Lung (tissue), 12 donors: ENCODE data around the gene U2SURP. TPM values are rescaled to one million over a fixed set of nuclear protein-coding genes. Genes with fewer than 3 reads are reported as not detected.

Experiments used
- ATAC-seq: fragments of 200-7000 bp; cut with Tn5 transposase; one replicate; pipeline ENCODE4 v1.9.1; 2020; ENCODE audit warnings: moderate number of reproducible peaks; ENCODE audit not compliant: insufficient read depth, low FRiP score
- DNase-seq, 3 donors: peaks; one replicate each; pipeline ENCODE4 v3.0.0-alpha.2; 2013 to 2017
- H3K27ac ChIP-seq, 2 donors: one replicate each; pipeline ENCODE4 v1.5.1; 2013; ENCODE audit warnings: mild to moderate bottlenecking in 2 of 2, moderate library complexity in 2 of 2, control low read depth in 1 of 2, inconsistent platforms in 1 of 2, low read depth in 1 of 2, low read length in 1 of 2
- H3K27me3 ChIP-seq, 3 donors: one replicate each; pipeline ENCODE4 v1.5.1; 2013; ENCODE audit warnings: low read length in 2 of 3; ENCODE audit not compliant: control insufficient read depth in 3 of 3, insufficient read depth in 3 of 3
- H3K36me3 ChIP-seq, 4 donors: one replicate each; pipeline ENCODE4 v1.5.1; 2013; ENCODE audit warnings: low read length in 4 of 4, mild to moderate bottlenecking in 1 of 4, moderate library complexity in 1 of 4; ENCODE audit not compliant: control insufficient read depth in 4 of 4, insufficient read depth in 4 of 4
- H3K4me1 ChIP-seq, 5 donors: one replicate each; pipeline ENCODE4 v1.5.1; 2013; ENCODE audit warnings: low read length in 5 of 5, mild to moderate bottlenecking in 2 of 5, moderate library complexity in 1 of 5; ENCODE audit not compliant: control insufficient read depth in 5 of 5, insufficient read depth in 5 of 5
- H3K4me3 ChIP-seq: one replicate; pipeline ENCODE4 v1.5.1; 2013; ENCODE audit warnings: mild to moderate bottlenecking, control low read depth, moderate library complexity
- H3K9ac ChIP-seq, 2 donors: one replicate each; pipeline ENCODE4 v1.5.1; 2013; ENCODE audit warnings: low read length in 2 of 2, control low read depth in 1 of 2; ENCODE audit not compliant: insufficient read depth in 1 of 2
- H3K9me3 ChIP-seq, 4 donors: one replicate each; pipeline ENCODE4 v1.5.1; 2013; ENCODE audit warnings: low read length in 3 of 4, mild to moderate bottlenecking in 1 of 4, moderate library complexity in 1 of 4; ENCODE audit not compliant: control insufficient read depth in 4 of 4, insufficient read depth in 3 of 4
- CTCF ChIP-seq: IDR thresholded peaks from 2 replicates; pipeline ENCODE4 v1.5.1; 2012; ENCODE audit warnings: mild to moderate bottlenecking; ENCODE audit errors: control extremely low read depth, extremely low read depth
- whole genome bisulfite sequencing, 2 donors: extraction: QIAGEN DNeasy Blood & Tissue Kit; methylation state at CpG; one replicate each; pipeline ENCODE4 v1.1.7; 2013; 5-methylcytosine and 5-hydroxymethylcytosine counted together
- polyA plus RNA-seq, 2 donors: library from polyadenylated mRNA; stranded (reverse); fragments of 200-250 nt; gene quantifications; one replicate each; pipeline ENCODE4 v1.2.1, GENCODE V29; 2013
- total RNA-seq, 2 donors: library from RNA; depleted of rRNA in 1 of 2; stranded (reverse); fragments of >200 nt in 1 of 2; gene quantifications; one replicate each; pipeline ENCODE4 v1.2.1, GENCODE V29; 2014 to 2021
- donor health status: control.
- donor health status: control.
- donor health status: Bipolar disorder and iron deficiency.
- donor health status: healthy.
- donor health status: DM: yes; HTN: yes; CAD: no.

The U2SURP gene
- total and polyA plus RNA-seq, 4 donors, result 25.7 to 167 (median 46.2) TPM

- no peak for DNase-seq
- H3K27me3 ChIP-seq, result peaks cover 4 to 37% (median 25%) of the 10 kb centered on the region in 3 donors
These were observed 39.2 kb upstream of the U2SURP start for GRCh38 chr3:142962175-142962519.

GRCh38 chr3:142962520-142963233 is 38.7 kb upstream of the U2SURP start:
- no peak overlapping the region for H3K4me3 ChIP-seq
- H3K27ac ChIP-seq, result peak overlapping the region in 1 of 2 donors; percentile 87
- WGBS, 2 donors, result 56 to 58% methylated on average over 63 of the region's 63 CpGs
- peaks cover 0 to 9% (median 0%) of the 10 kb centered on the region in 5 donors for H3K4me1 ChIP-seq
- no peaks in the 10 kb centered on the region for H3K36me3 ChIP-seq
- H3K9me3 ChIP-seq, result peaks cover 0 to 8% (median 0%) of the 10 kb centered on the region in 4 donors
- peak in 1 of 3 donors; percentile 13 for DNase-seq
- no peak overlapping the region for H3K9ac ChIP-seq
- peaks cover 4 to 37% (median 25%) of the 10 kb centered on the region in 3 donors for H3K27me3 ChIP-seq
- ATAC-seq, result no peak
- TF ChIP-seq CTCF, result no peak

More at GRCh38 chr3:142962175-142962519, 39.2 kb upstream of the U2SURP start:
- Histone ChIP-seq H3K36me3 (no peaks in the 10 kb centered on the region), H3K4me3 (no peak overlapping the region), H3K27ac (no peak overlapping the region), H3K9ac (no peak overlapping the region), H3K9me3 (peaks cover 0 to 8% (median 0%) of the 10 kb centered on the region in 4 donors), H3K4me1 (peaks cover 0 to 9% (median 0%) of the 10 kb centered on the region in 5 donors)
- no peak for ATAC-seq
- WGBS, 2 donors, result 97% methylated on average over 19 of the region's 19 CpGs
- TF ChIP-seq CTCF, result no peak

- H3K4me1 ChIP-seq, result peaks cover 0 to 9% (median 0%) of the 10 kb centered on the region in 5 donors
- H3K9me3 ChIP-seq, result peaks cover 0 to 8% (median 0%) of the 10 kb centered on the region in 4 donors
- H3K4me3 ChIP-seq, result peak overlapping the region; percentile 48
- WGBS, 2 donors, result 0 to 1% methylated on average over 33 to 35 of the region's 35 CpGs
- no peaks in the 10 kb centered on the region for H3K36me3 ChIP-seq
- no peak for TF ChIP-seq CTCF
- DNase-seq (no peak), ATAC-seq (no peak)
- H3K27me3 ChIP-seq, result peaks cover 4 to 37% (median 25%) of the 10 kb centered on the region in 3 donors
- no peak overlapping the region for H3K9ac ChIP-seq
- peak overlapping the region in 1 of 2 donors; percentile 87 for H3K27ac ChIP-seq
These were observed 38.2 kb upstream of the U2SURP start for GRCh38 chr3:142963234-142963515.
